GM12878 (cell line): ENCODE data around the gene INO80C. TPM values are rescaled to one million over a fixed set of nuclear protein-coding genes. Genes with fewer than 3 reads are reported as not detected.

Experiments used
- ATAC-seq: fragments of 200-7000 bp; cut with Tn5 transposase; 3 replicates; pipeline ENCODE4 v1.9.1; 2020; ENCODE audit warnings: mild to moderate bottlenecking, moderate library complexity
- BruUV-seq: library from RNA; stranded (reverse); fragments of 400-500 nt; replicated peaks from 2 replicates; lab custom pipeline; 2021; lab: Mats Ljungman, UMichigan
- CTCF ChIA-PET: fragments of 300-600 bp; sonication (Branson Sonifier 250); formaldehyde crosslinking; extraction: SDS; loops from one replicate; lab custom pipeline; 2021; ENCODE audit warnings: inconsistent platforms; lab: Yijun Ruan, JAX
- POLR2A ChIA-PET: fragments of 350-600 bp; formaldehyde crosslinking; extraction: SDS; loops from one replicate; lab custom pipeline; 2021; ENCODE audit warnings: inconsistent platforms; lab: Charles Lee
- RAD21 ChIA-PET: fragments of 300-600 bp; sonication (Branson Sonifier 250); formaldehyde crosslinking; loops from one replicate; lab custom pipeline; 2023; ENCODE audit warnings: antibody characterized with exemption; ENCODE audit not compliant: unreplicated experiment; lab: Charles Lee
- SMC1A ChIA-PET: fragments of 300-600 bp; sonication (Branson Sonifier 250); formaldehyde crosslinking; loops from one replicate; lab custom pipeline; 2023; ENCODE audit not compliant: unreplicated experiment, uncharacterized antibody; lab: Charles Lee
- DNase-seq: peaks from one replicate; pipeline ENCODE4 v3.0.0-alpha.2; 2011; ENCODE audit warnings: low read depth, low spot score
- FAIRE-seq: peaks from 3 replicates; lab custom pipeline; 2011; peaks lifted over from hg19 to GRCh38; lab: Jason Lieb, UNC
- H2AFZ ChIP-seq: 2 replicates; pipeline ENCODE4 v1.6.0; 2011; ENCODE audit warnings: low read depth, low read length, control low read depth; ENCODE audit not compliant: control insufficient read depth
- H3K27ac ChIP-seq: 2 replicates; pipeline ENCODE4 v1.5.1; 2011; ENCODE audit warnings: control low read depth; ENCODE audit not compliant: control insufficient read depth, insufficient read depth
- H3K27me3 ChIP-seq, 2 experiments: replicated peaks in 1 of 2; 2 replicates each; pipeline versions ENCODE4 v1.6.0 to v1.6.1; 2011; ENCODE audit warnings: low read length in 1 of 2; ENCODE audit not compliant: control insufficient read depth in 2 of 2, insufficient read depth in 2 of 2
- H3K36me3 ChIP-seq, 2 experiments: 2 replicates each; pipeline ENCODE4 v1.5.1; 2011; ENCODE audit warnings: low read length in 1 of 2; ENCODE audit not compliant: control insufficient read depth in 2 of 2, insufficient read depth in 2 of 2
- H3K4me1 ChIP-seq: 2 replicates; pipeline ENCODE4 v1.6.1; 2011; ENCODE audit warnings: mild to moderate bottlenecking, low read length, moderate library complexity, mixed read lengths; ENCODE audit not compliant: control insufficient read depth, insufficient read depth
- H3K4me2 ChIP-seq: 2 replicates; pipeline ENCODE4 v1.6.0; 2011; ENCODE audit warnings: control low read depth; ENCODE audit not compliant: control insufficient read depth, insufficient read depth
- H3K4me3 ChIP-seq: fragments of 200-600 bp; sonication (generic); 2 replicates; pipeline ENCODE4 v1.5.1; 2016
- H3K79me2 ChIP-seq: 2 replicates; pipeline ENCODE4 v1.6.0; 2011; ENCODE audit warnings: low read length; ENCODE audit not compliant: control insufficient read depth, insufficient read depth
- H3K9ac ChIP-seq: 2 replicates; pipeline ENCODE4 v1.8.0; 2011; ENCODE audit warnings: low read length, control low read depth, mixed read lengths; ENCODE audit not compliant: control insufficient read depth, insufficient read depth
- H3K9me3 ChIP-seq: replicated peaks from 3 replicates; pipeline ENCODE4 v1.5.1; 2011; ENCODE audit warnings: mild to moderate bottlenecking, low read length; ENCODE audit not compliant: control insufficient read depth, insufficient read depth
- H4K20me1 ChIP-seq: 2 replicates; pipeline ENCODE4 v1.6.0; 2011; ENCODE audit not compliant: control insufficient read depth, insufficient read depth
- BCL11A ChIP-seq: IDR thresholded peaks from 2 replicates; pipeline ENCODE4 v1.6.1; 2011; ENCODE audit warnings: low read depth, low read length
- TARDBP ChIP-seq: IDR thresholded peaks from 2 replicates; pipeline ENCODE4 v1.6.1; 2016; ENCODE audit warnings: borderline replicate concordance
- ZNF687 ChIP-seq: fragments of 450-650 bp; IDR thresholded peaks from 2 replicates; pipeline ENCODE4 v1.6.1; 2017; ENCODE audit warnings: mild to moderate bottlenecking, moderate library complexity
- WGBS: methylation state at CpG from one replicate; pipeline ENCODE4 v1.1.6; 2016; ENCODE audit warnings: low lambda C conversion rate; ENCODE audit not compliant: insufficient replicate concordance, insufficient coverage; ENCODE audit errors: missing lambda C conversion rate; 5-methylcytosine and 5-hydroxymethylcytosine counted together
- in situ Hi-C: fragments of 300-500 bp; cut with MboI; formaldehyde crosslinking; loops from 9 replicates; pipeline ENCODE4 v1.14.3; 2018; ENCODE audit warnings: mixed read lengths
- intact Hi-C: fragments of 100-400 bp; cut with micrococcal nuclease; formaldehyde crosslinking; loops from one replicate; pipeline ENCODE4 v1.14.2; 2022; ENCODE audit not compliant: unreplicated experiment
- polyA plus RNA-seq, 11 experiments: library from polyadenylated mRNA; depleted of rRNA in 4 of 11; unstranded in 6 of 11; stranded (reverse) in 5 of 11; fragments of >200 nt; fragmentation: Nextera tagmentation in 4 of 11; fragmentation: Illumina TruSeq in 1 of 11; extraction: Ambion mirVana in 4 of 11; extraction: Trizol in 1 of 11; gene quantifications; 1 replicate in 1 of 11; 2 replicates in 10 of 11; pipeline versions ENCODE4 v1.2.1 to v1.2.3, GENCODE V29; 2011 to 2016; ENCODE audit warnings: inconsistent platforms in 2 of 11, missing spikeins in 2 of 11, low read depth in 1 of 11
- total RNA-seq, 4 experiments: library from RNA; depleted of rRNA in 3 of 4; stranded (reverse); fragments of >200 nt in 3 of 4; fragmentation: Illumina TruSeq in 1 of 4; extraction: Trizol in 1 of 4; gene quantifications; 2 replicates each; pipeline versions ENCODE4 v1.2.1 to v1.2.3, GENCODE V29; 2013 to 2021

INO80C gene
- total and polyA plus RNA-seq, 10 of the 15 experiments (the other 5 are each of a cell fraction or from before 2014, with no cell fraction given), result 9.9 to 43.2 (median 30.1) TPM

DNA sequence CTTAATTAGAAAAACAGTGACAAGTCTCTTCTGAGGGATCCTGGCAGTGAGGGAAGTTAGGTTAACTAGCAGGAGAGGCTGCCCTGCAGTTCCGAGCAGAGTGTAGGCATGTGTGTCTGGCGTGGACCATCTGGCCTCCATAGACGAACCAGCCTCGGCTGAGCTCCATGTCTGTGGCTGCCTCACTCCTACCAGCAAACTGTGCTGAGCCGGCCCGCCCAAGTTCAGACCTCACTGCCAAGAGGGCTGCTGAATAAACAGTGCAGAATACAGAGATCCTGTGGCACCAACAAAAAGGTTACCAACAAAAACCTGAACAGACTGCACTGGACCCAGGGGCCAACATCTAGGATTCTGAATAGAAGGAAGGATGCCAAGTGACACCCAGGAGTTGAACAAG, 27.3 kb downstream of the INO80C start:
- no TSS peak for BruUV-seq
- Histone ChIP-seq H3K4me3 (no peak overlapping the region), H3K4me2 (no peak overlapping the region), H3K9ac (no peak overlapping the region), H4K20me1 (no peaks in the 10 kb centered on the region), H2AFZ (no peak overlapping the region), H3K36me3 (no peaks in the 10 kb centered on the region; a peak in 1 of 4 replicates), H3K79me2 (no peaks in the 10 kb centered on the region), H3K9me3 (no peaks in the 10 kb centered on the region), H3K27ac (no peak overlapping the region), H3K27me3 (no peaks in the 10 kb centered on the region), H3K4me1 (peaks cover 17% of the 10 kb centered on the region)
- DNase-seq (no peak), FAIRE-seq (no peak), ATAC-seq (no peak)
- intact Hi-C loops (no loop called here), in situ Hi-C loops (no loop called here)
- RAD21 ChIA-PET, result interaction anchor here (1.0 to 1.8 kb wide), 2 partner anchors 8 to 95 kb away, joined by 3 to 8 read pairs; no protein-coding TSS in a partner anchor
- CTCF ChIA-PET, result no interaction called here
- whole genome bisulfite sequencing, result 98% methylated on average over 6 of the region's 6 CpGs
- SMC1A ChIA-PET, result interaction anchor here (0.8 to 1.4 kb wide), 3 partner anchors 8 to 56 kb away, joined by 3 to 5 read pairs (median 5); no protein-coding TSS in a partner anchor
- POLR2A ChIA-PET, result interaction anchor here (1.2 kb wide), 1 partner anchor 17 kb away, joined by 6 read pairs; no protein-coding TSS in a partner anchor
- TF ChIP-seq BCL11A (no peak), ZNF687 (no peak), TARDBP (no peak)
